H9 (cell line): ENCODE measurements around the gene SNX5. TPM values are rescaled to one million over a fixed set of nuclear protein-coding genes. Genes with fewer than 3 reads are reported as not detected.

Experiments
- DNase-seq: peaks from one replicate; pipeline ENCODE4 v3.0.0-alpha.2; 2017
- H2AFZ ChIP-seq: one replicate; pipeline ENCODE4 v1.6.1; 2013; ENCODE audit warnings: mild to moderate bottlenecking, low read length, control low read depth, moderate library complexity
- H2AK5ac ChIP-seq: 2 replicates; pipeline ENCODE4 v1.6.1; 2013; ENCODE audit warnings: low read length, control low read depth, mixed read lengths; ENCODE audit not compliant: insufficient read length
- H2BK120ac ChIP-seq: one replicate; pipeline ENCODE4 v1.6.1; 2013; ENCODE audit warnings: low read depth, mild to moderate bottlenecking, low read length, control low read depth, inconsistent platforms; ENCODE audit not compliant: poor library complexity, severe bottlenecking
- H2BK12ac ChIP-seq: 2 replicates; pipeline ENCODE4 v1.6.1; 2013; ENCODE audit warnings: low read length, control low read depth, mixed read lengths, low read depth; ENCODE audit not compliant: insufficient read length
- H2BK15ac ChIP-seq: 2 replicates; pipeline ENCODE4 v1.6.1; 2013; ENCODE audit warnings: low read depth, low read length, control low read depth
- H2BK20ac ChIP-seq: one replicate; pipeline ENCODE4 v1.6.1; 2013; ENCODE audit warnings: low read depth, mild to moderate bottlenecking, low read length, control low read depth, inconsistent platforms; ENCODE audit not compliant: poor library complexity, severe bottlenecking
- H2BK5ac ChIP-seq: 2 replicates; pipeline ENCODE4 v1.6.1; 2013; ENCODE audit warnings: low read length, control low read depth, mixed read lengths; ENCODE audit not compliant: insufficient read length
- H3K14ac ChIP-seq: 2 replicates; pipeline ENCODE4 v1.6.1; 2013; ENCODE audit warnings: low read length, control low read depth; ENCODE audit not compliant: insufficient read depth
- H3K18ac ChIP-seq: 2 replicates; pipeline ENCODE4 v1.6.1; 2013; ENCODE audit warnings: low read depth, mild to moderate bottlenecking, mixed read lengths, low read length, control low read depth; ENCODE audit not compliant: insufficient read length
- H3K23ac ChIP-seq: 2 replicates; pipeline ENCODE4 v1.6.1; 2013; ENCODE audit warnings: low read length, control low read depth, mixed read lengths, low read depth; ENCODE audit not compliant: insufficient read length
- H3K23me2 ChIP-seq: 2 replicates; pipeline ENCODE4 v1.6.1; 2013; ENCODE audit warnings: low read depth, mild to moderate bottlenecking, mixed read lengths, low read length, control low read depth; ENCODE audit not compliant: insufficient read length, poor library complexity, severe bottlenecking
- H3K27ac ChIP-seq: 2 replicates; pipeline ENCODE4 v1.5.1; 2013; ENCODE audit warnings: low read length, control low read depth, mixed read lengths, low read depth; ENCODE audit not compliant: insufficient read length
- H3K27me3 ChIP-seq: 2 replicates; pipeline ENCODE4 v1.6.1; 2013; ENCODE audit warnings: low read length, control low read depth, inconsistent platforms; ENCODE audit not compliant: insufficient read depth
- H3K4ac ChIP-seq: 2 replicates; pipeline ENCODE4 v1.6.1; 2013; ENCODE audit warnings: low read depth, mild to moderate bottlenecking, control low read depth, inconsistent platforms, low read length, moderate library complexity
- H3K4me1 ChIP-seq: 2 replicates; pipeline ENCODE4 v1.6.1; 2013; ENCODE audit warnings: low read length, control low read depth, inconsistent platforms; ENCODE audit not compliant: insufficient read depth
- H3K4me2 ChIP-seq: 2 replicates; pipeline ENCODE4 v1.6.1; 2013; ENCODE audit warnings: low read length, control low read depth, mixed read lengths; ENCODE audit not compliant: insufficient read length, insufficient read depth
- H3K56ac ChIP-seq: 2 replicates; pipeline ENCODE4 v1.6.1; 2013; ENCODE audit warnings: low read depth, mild to moderate bottlenecking, mixed read lengths, low read length, control low read depth; ENCODE audit not compliant: insufficient read length
- H3K79me1 ChIP-seq: 2 replicates; pipeline ENCODE4 v1.6.1; 2013; ENCODE audit warnings: low read depth, mild to moderate bottlenecking, moderate library complexity, low read length, control low read depth, inconsistent platforms; ENCODE audit not compliant: insufficient read depth, poor library complexity, severe bottlenecking
- H3K79me2 ChIP-seq: 2 replicates; pipeline ENCODE4 v1.6.1; 2013; ENCODE audit warnings: low read length, control low read depth, inconsistent platforms; ENCODE audit not compliant: insufficient read depth
- H3K9ac ChIP-seq: 2 replicates; pipeline ENCODE4 v1.6.1; 2013; ENCODE audit warnings: low read length, control low read depth, mixed read lengths; ENCODE audit not compliant: insufficient read length; ENCODE audit errors: extremely low read depth
- H3K9me3 ChIP-seq: one replicate; pipeline ENCODE4 v1.6.1; 2013; ENCODE audit warnings: low read depth, low read length, inconsistent platforms; ENCODE audit not compliant: control insufficient read depth
- H3T11ph ChIP-seq: one replicate; pipeline ENCODE4 v1.6.1; 2013; ENCODE audit warnings: mild to moderate bottlenecking, low read length, control low read depth, inconsistent platforms
- H4K20me1 ChIP-seq: one replicate; pipeline ENCODE4 v1.6.1; 2013; ENCODE audit not compliant: control insufficient read depth, insufficient read length, insufficient read depth
- H4K5ac ChIP-seq: 2 replicates; pipeline ENCODE4 v1.6.1; 2013; ENCODE audit warnings: low read depth, mild to moderate bottlenecking, mixed read lengths, low read length, control low read depth; ENCODE audit not compliant: insufficient read length
- H4K8ac ChIP-seq: replicated peaks from 2 replicates; pipeline ENCODE4 v1.6.1; 2013; ENCODE audit warnings: low read length, control low read depth, mixed read lengths, low read depth; ENCODE audit not compliant: insufficient read length
- H4K91ac ChIP-seq: 2 replicates; pipeline ENCODE4 v1.6.1; 2013; ENCODE audit warnings: low read depth, mild to moderate bottlenecking, moderate library complexity, mixed read lengths, low read length, control low read depth; ENCODE audit not compliant: insufficient read length
- H3K27ac Mint-ChIP-seq, 3 experiments: 2 replicates in 2 of 3; 3 replicates in 1 of 3; pipeline ENCODE4 v1.8.0; 2020 to 2021; ENCODE audit warnings: mixed read lengths in 3 of 3, mild to moderate bottlenecking in 1 of 3, moderate library complexity in 1 of 3
- H3K27me3 Mint-ChIP-seq: 2 replicates; pipeline ENCODE4 v1.8.0; 2021; ENCODE audit warnings: low read depth, mild to moderate bottlenecking, moderate library complexity, mixed read lengths
- H3K36me3 Mint-ChIP-seq, 3 experiments: 2 replicates in 2 of 3; 3 replicates in 1 of 3; pipeline ENCODE4 v1.8.0; 2020 to 2021; ENCODE audit warnings: low read depth in 3 of 3, mixed read lengths in 3 of 3; ENCODE audit not compliant: insufficient read depth in 1 of 3
- H3K4me1 Mint-ChIP-seq, 2 experiments: 2 replicates each; pipeline ENCODE4 v1.8.0; 2020; ENCODE audit warnings: mixed read lengths in 2 of 2
- H3K4me3 Mint-ChIP-seq, 2 experiments: 2 replicates in 1 of 2; 3 replicates in 1 of 2; pipeline ENCODE4 v1.8.0; 2020 to 2021; ENCODE audit warnings: mild to moderate bottlenecking in 2 of 2, mixed read lengths in 2 of 2, moderate library complexity in 1 of 2
- H3K9me3 Mint-ChIP-seq, 2 experiments: 2 replicates in 1 of 2; 3 replicates in 1 of 2; pipeline ENCODE4 v1.8.0; 2020; ENCODE audit warnings: mild to moderate bottlenecking in 2 of 2, mixed read lengths in 2 of 2, moderate library complexity in 1 of 2
- WGBS: extraction: QIAGEN DNeasy Blood & Tissue Kit; methylation state at CpG from one replicate; pipeline ENCODE4 v1.1.7; 2013; ENCODE audit warnings: missing lambda C conversion rate, low lambda C conversion rate, mixed read lengths; ENCODE audit not compliant: insufficient read length; ENCODE audit errors: extremely low coverage; 5-methylcytosine and 5-hydroxymethylcytosine counted together
- total RNA-seq: library from RNA; stranded (reverse); gene quantifications from 2 replicates; pipeline ENCODE4 v1.2.1, GENCODE V29; 2021
- TF ChIP-seq, protein P1 (sequence below): fragments of 200-600 bp; sonication (generic); conservative IDR thresholded peaks from 3 replicates; pipeline ENCODE4 v1.8.0; 2021; ENCODE audit warnings: antibody characterized with exemption, mild to moderate bottlenecking

Gene SNX5
- total RNA-seq, 1 experiment from 2014 or later: 194 TPM

DNA sequence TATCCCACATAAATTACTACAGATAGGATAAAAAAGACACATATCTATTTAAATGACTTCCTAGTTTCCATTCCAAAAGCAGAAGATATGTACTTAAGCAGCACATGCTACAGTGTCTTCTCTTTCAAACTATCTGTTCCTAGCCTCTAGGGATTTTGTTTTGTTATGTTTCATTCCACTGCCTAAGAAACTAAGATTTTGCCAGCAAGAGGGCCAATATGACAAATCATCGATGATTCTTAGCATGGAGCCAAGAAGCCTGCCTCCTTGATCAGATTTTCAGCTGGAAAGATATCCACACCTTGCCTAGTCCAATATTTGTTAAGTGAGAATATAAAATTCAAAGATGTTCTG lies 7.0 kb downstream of the SNX5 start:
- Histone ChIP-seq H3K4ac (no peak overlapping the region), H3K23me2 (peaks cover 11% of the 10 kb centered on the region), H3K79me2 (peaks cover 91% of the 10 kb centered on the region), H3K14ac (no peak overlapping the region), H3K4me2 (no peak overlapping the region), H4K8ac (no peak overlapping the region), H3K27me3 (no peaks in the 10 kb centered on the region), H2BK15ac (no peak overlapping the region), H3K23ac (no peak overlapping the region), H3K9ac (no peak overlapping the region), H3K18ac (no peak overlapping the region), H2AK5ac (no peak overlapping the region), H2BK120ac (no peak overlapping the region), H2BK20ac (no peak overlapping the region), H3T11ph (no peak overlapping the region), H3K27ac (no peak overlapping the region), H2BK5ac (no peak overlapping the region), H4K5ac (no peak overlapping the region), H4K20me1 (no peaks in the 10 kb centered on the region), H3K56ac (no peak overlapping the region), H4K91ac (no peak overlapping the region), H3K9me3 (no peaks in the 10 kb centered on the region), H3K79me1 (no peaks in the 10 kb centered on the region), H3K4me1 (peaks cover 6% of the 10 kb centered on the region; the same call in 1 of the 2 replicates), H2BK12ac (no peak overlapping the region), H2AFZ (no peak overlapping the region)
- H3K4me1 Mint-ChIP-seq: peaks cover 82% of the 10 kb centered on the region in 2 experiments
- H3K27ac Mint-ChIP-seq: 0 out of 7 replicates have a peak overlapping the region, but pooled peaks of 1 of the 3 experiments have one; percentile 21
- peak overlapping the region in 1 of 2 experiments; percentile 6; a peak in 2 of 5 replicates for H3K4me3 Mint-ChIP-seq
- H3K27me3 Mint-ChIP-seq: no peaks in the 10 kb centered on the region
- no peaks in the 10 kb centered on the region for H3K9me3 Mint-ChIP-seq
- no CpG with 5 or more reads among the region's 1 CpG for whole genome bisulfite sequencing
- TF ChIP-seq, protein P1, sequence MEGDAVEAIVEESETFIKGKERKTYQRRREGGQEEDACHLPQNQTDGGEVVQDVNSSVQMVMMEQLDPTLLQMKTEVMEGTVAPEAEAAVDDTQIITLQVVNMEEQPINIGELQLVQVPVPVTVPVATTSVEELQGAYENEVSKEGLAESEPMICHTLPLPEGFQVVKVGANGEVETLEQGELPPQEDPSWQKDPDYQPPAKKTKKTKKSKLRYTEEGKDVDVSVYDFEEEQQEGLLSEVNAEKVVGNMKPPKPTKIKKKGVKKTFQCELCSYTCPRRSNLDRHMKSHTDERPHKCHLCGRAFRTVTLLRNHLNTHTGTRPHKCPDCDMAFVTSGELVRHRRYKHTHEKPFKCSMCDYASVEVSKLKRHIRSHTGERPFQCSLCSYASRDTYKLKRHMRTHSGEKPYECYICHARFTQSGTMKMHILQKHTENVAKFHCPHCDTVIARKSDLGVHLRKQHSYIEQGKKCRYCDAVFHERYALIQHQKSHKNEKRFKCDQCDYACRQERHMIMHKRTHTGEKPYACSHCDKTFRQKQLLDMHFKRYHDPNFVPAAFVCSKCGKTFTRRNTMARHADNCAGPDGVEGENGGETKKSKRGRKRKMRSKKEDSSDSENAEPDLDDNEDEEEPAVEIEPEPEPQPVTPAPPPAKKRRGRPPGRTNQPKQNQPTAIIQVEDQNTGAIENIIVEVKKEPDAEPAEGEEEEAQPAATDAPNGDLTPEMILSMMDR: no peak
- peaks cover 31 to 64% (median 55%) of the 10 kb centered on the region in 3 experiments for H3K36me3 Mint-ChIP-seq
- no peak for DNase-seq
